Fibroblast of lung (primary cell): ENCODE data around the gene TMEM187.

ENCODE experiments used
- EZH2 ChIP-seq: IDR thresholded peaks from 2 replicates; pipeline ENCODE4 v1.5.1; 2012; ENCODE audit warnings: low read length, control low read depth, mild to moderate bottlenecking; ENCODE audit errors: missing control alignments
- TF ChIP-seq, protein P1 (sequence below), 2 donors: IDR thresholded peaks in 1 of 2; conservative IDR thresholded peaks in 1 of 2; 1 replicate in 1 of 2; 2 replicates in 1 of 2; pipeline ENCODE4 v1.5.1; 2011 to 2012; ENCODE audit warnings: low read length in 2 of 2, control low read depth in 1 of 2, inconsistent platforms in 1 of 2, low read depth in 1 of 2, mild to moderate bottlenecking in 1 of 2

DNA sequence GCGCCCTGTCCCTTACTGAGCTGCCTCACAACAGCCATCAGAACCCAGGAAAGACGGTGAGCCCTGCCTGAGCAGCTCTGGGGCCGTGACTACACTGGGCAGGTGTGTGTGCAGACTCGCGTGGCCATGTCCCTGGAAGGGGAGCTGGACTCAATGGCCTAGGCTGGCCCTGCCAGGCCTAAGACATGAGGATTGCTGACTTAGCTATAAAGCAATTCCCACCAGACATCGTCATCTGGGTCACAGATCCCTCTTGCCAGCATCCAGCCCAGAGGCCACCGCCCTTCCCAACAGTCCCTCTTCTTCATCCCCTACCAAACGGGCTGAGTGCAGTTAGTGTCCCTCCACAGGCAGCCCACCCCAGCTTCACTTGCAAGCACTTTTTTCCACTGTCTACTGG, 41.4 kb upstream of the TMEM187 start:
- TF ChIP-seq, protein P1, sequence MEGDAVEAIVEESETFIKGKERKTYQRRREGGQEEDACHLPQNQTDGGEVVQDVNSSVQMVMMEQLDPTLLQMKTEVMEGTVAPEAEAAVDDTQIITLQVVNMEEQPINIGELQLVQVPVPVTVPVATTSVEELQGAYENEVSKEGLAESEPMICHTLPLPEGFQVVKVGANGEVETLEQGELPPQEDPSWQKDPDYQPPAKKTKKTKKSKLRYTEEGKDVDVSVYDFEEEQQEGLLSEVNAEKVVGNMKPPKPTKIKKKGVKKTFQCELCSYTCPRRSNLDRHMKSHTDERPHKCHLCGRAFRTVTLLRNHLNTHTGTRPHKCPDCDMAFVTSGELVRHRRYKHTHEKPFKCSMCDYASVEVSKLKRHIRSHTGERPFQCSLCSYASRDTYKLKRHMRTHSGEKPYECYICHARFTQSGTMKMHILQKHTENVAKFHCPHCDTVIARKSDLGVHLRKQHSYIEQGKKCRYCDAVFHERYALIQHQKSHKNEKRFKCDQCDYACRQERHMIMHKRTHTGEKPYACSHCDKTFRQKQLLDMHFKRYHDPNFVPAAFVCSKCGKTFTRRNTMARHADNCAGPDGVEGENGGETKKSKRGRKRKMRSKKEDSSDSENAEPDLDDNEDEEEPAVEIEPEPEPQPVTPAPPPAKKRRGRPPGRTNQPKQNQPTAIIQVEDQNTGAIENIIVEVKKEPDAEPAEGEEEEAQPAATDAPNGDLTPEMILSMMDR (conservative IDR thresholded peaks at IDR 0.05 in 1 of 2, IDR thresholded peaks at IDR 0.05 in 1 of 2; ENCODE audit: low read depth in 1 of 2, low read length in 2 of 2) = no peak
- TF ChIP-seq EZH2 = no peak
